T-helper 2 cell treated with Interferon-gamma antibody and Interleukin-4, amounts not matched to agents 5 μg/mL and 100 μg/mL, for 36 hours (primary cell): ENCODE data around the gene BMPER.

Experiments
- DNase-seq: peaks from one replicate; pipeline ENCODE4 v3.0.0; 2021; ENCODE audit warnings: low spot score
- H3K27ac Mint-ChIP-seq: one replicate; pipeline ENCODE4 v1.8.0; 2021; ENCODE audit warnings: mild to moderate bottlenecking, mixed read lengths
- H3K27me3 Mint-ChIP-seq: one replicate; pipeline ENCODE4 v1.8.0; 2021; ENCODE audit warnings: low read depth, mixed read lengths
- H3K36me3 Mint-ChIP-seq: one replicate; pipeline ENCODE4 v1.8.0; 2021; ENCODE audit warnings: low read depth, mixed read lengths
- H3K4me1 Mint-ChIP-seq: one replicate; pipeline ENCODE4 v1.8.0; 2021; ENCODE audit warnings: low read depth, mixed read lengths
- H3K4me3 Mint-ChIP-seq: one replicate; pipeline ENCODE4 v1.8.0; 2022; ENCODE audit warnings: mild to moderate bottlenecking, moderate library complexity, mixed read lengths
- H3K9me3 Mint-ChIP-seq: one replicate; pipeline ENCODE4 v1.8.0; 2021; ENCODE audit warnings: mixed read lengths

BMPER gene

DNA sequence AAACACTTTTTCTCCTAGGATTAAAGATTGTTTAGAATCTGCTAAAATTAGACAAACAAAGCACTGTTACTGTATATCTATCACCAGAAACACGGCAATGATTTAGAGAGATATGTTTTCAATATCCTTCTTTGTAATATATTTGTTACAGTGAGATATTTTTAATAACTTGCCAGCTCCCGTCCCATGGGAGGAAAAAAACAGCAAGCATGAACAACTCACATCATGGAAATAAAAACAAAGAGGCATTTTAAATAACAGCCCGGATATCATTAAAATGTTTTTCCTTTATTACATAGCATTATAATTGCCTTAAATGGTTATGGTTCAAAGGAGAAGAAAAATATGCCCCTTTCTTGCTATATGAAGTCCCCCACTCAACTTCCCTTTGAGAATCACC lies 272.1 kb downstream of the BMPER start:
- Mint-ChIP-seq H3K27me3 (no peaks in the 10 kb centered on the region), H3K9me3 (peaks cover 25% of the 10 kb centered on the region), H3K27ac (no peak overlapping the region), H3K4me1 (no peaks in the 10 kb centered on the region), H3K4me3 (no peak overlapping the region), H3K36me3 (no peaks in the 10 kb centered on the region)
- DNase-seq = no peak

DNA sequence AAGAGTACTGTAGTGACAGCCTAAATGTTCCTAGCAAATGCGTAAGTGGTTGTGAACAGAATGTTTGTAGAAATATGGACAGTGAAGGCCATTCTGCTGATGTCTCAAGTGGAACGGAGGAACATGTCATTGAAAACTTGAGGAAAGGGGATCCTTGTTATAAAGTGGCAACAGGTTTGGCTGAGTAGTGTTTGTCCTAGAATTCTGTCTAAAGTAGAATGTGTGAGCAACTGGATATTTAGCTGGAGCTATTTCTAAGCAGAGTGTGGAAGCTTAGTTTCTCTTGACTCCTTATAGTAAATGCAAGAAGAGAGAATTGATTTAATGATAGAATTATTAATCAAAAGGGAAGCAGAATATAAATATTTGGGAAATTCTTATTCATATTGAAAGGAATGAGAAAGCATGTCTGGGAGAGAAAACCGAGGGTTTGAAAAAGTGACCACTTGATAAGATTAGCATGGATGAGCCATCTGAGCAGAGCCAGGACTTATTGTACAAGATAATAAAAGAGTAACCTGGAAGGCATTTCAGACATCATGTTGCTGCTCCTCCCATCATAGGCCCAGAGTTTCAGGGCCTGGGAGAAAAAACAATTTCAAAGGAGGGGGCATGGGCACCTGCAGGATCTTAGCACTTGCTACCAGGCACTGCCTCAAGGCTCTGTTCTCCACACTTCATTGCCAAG lies 276.1 kb downstream of the BMPER start:
- H3K27ac Mint-ChIP-seq = no peak overlapping the region
- H3K4me3 Mint-ChIP-seq = no peak overlapping the region
- H3K9me3 Mint-ChIP-seq = peaks cover 21% of the 10 kb centered on the region
- H3K4me1 Mint-ChIP-seq = no peaks in the 10 kb centered on the region
- no peaks in the 10 kb centered on the region for H3K27me3 Mint-ChIP-seq
- no peaks in the 10 kb centered on the region for H3K36me3 Mint-ChIP-seq
- no peak for DNase-seq

DNA sequence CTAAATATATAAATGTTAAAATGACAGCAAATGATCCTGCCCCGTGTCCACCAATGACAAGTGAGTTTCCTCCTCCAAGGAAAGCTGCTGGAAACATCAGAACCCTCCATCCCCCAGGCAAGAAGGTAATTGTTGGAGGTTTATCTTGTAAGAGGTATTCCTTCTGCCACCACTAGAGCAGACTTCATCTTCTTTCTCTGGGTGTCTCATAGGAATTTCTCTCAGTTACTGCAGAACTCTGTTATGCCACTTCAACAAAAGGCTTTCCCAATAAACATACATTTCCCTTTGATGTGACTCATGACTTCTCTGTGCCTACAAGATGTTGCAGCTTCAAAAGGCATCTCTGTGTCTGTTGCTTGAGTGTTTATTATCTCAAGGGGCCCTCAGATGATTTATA lies 279.1 kb downstream of the BMPER start:
- Mint-ChIP-seq H3K4me3 (no peak overlapping the region), H3K27ac (no peak overlapping the region), H3K9me3 (peaks cover 11% of the 10 kb centered on the region), H3K4me1 (no peaks in the 10 kb centered on the region), H3K27me3 (no peaks in the 10 kb centered on the region), H3K36me3 (no peaks in the 10 kb centered on the region)
- no peak for DNase-seq

DNA sequence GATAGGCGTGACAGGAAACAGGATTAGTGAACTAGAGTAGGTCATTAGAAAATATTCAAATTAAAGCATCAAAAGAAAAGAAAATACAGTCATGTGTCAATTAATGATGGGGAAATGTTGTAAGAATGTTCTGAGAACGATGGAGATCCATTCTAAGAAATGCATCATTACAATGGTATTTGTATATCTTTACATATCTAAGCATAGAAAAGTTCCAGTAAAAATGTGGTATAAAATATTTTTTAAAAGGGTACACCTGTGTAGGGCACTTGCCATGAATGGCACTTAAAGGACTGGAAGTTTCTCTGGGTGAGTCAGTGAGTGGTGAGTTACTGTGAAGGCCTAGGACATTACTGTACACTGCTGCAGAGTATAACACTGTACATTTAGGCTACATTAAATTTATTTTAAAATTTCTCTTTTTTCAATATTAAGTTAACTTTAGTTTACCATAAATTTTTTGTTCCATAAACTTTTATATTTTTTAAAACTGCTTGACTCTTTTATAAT lies 282.5 kb downstream of the BMPER start:
- no peak overlapping the region for H3K4me3 Mint-ChIP-seq
- no peaks in the 10 kb centered on the region for H3K36me3 Mint-ChIP-seq
- no peaks in the 10 kb centered on the region for H3K27me3 Mint-ChIP-seq
- DNase-seq = no peak
- H3K9me3 Mint-ChIP-seq = peaks cover 4% of the 10 kb centered on the region
- H3K4me1 Mint-ChIP-seq = no peaks in the 10 kb centered on the region
- H3K27ac Mint-ChIP-seq = no peak overlapping the region

DNA sequence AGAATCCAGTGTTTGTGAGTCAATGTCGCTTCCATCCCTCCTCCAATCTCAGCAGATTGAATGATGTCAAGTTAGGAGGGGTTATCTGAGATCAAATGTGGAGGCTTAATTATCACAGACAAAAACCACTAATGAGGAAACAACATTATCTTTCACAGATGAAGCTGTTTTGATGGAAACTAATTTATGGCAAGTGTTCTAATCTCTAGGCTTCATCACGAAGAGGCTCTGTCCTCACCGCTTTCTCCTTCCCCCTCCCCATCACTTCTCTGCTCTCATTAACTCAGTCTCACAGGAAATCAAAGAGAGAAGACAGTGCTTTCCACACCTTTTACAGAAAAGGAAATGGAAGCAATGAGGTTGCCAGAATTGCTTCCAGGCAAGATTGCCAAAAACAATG lies 283.7 kb downstream of the BMPER start:
- H3K36me3 Mint-ChIP-seq = no peaks in the 10 kb centered on the region
- no peaks in the 10 kb centered on the region for H3K27me3 Mint-ChIP-seq
- H3K4me3 Mint-ChIP-seq = no peak overlapping the region
- no peaks in the 10 kb centered on the region for H3K4me1 Mint-ChIP-seq
- no peak for DNase-seq
- H3K27ac Mint-ChIP-seq = no peak overlapping the region
- H3K9me3 Mint-ChIP-seq = no peaks in the 10 kb centered on the region

DNA sequence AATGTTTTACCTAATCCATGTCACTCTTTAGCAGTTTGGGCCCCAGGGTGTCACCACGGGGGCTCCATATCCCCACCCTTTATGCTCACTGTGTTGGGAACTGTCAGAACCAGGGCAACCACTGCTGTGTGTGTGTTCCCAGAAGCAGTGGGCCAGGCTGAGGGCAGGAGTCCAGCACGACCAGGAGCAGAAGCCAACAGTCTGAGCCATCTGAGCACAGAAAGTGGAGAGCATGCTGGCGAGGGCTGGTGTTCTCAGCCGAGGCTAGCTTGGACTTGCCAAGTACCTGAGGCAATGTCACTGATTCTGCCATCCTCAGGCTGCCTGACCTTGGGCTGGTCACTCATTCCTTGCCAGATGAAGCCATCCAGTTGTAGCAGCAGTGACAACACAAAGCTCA lies 285.0 kb downstream of the BMPER start:
- DNase-seq = no peak
- Mint-ChIP-seq H3K27me3 (no peaks in the 10 kb centered on the region), H3K9me3 (no peaks in the 10 kb centered on the region), H3K36me3 (no peaks in the 10 kb centered on the region), H3K27ac (no peak overlapping the region), H3K4me1 (no peaks in the 10 kb centered on the region), H3K4me3 (no peak overlapping the region)

DNA sequence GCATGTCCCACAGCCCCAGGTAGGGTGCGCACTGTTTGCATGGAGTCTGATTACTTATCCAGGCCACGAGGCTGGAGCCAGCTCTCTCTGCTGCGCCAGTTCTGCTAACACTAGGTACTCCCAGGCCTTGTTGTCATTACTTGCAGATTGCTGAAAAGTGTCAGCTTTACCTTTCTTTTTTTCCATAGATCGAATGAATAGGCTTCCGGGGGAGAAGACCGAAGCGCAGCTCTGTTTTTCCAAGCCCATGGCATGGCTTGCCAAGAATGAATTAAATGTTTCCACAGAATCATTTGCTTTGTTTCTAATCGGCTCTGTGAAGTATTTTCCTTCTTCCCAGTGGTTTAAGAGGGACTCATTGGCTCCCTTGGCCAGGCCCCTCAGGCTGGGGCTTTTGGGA lies 285.8 kb downstream of the BMPER start:
- Mint-ChIP-seq H3K4me3 (no peak overlapping the region), H3K36me3 (no peaks in the 10 kb centered on the region), H3K9me3 (no peaks in the 10 kb centered on the region), H3K4me1 (no peaks in the 10 kb centered on the region), H3K27ac (no peak overlapping the region), H3K27me3 (no peaks in the 10 kb centered on the region)
- DNase-seq = no peak

DNA sequence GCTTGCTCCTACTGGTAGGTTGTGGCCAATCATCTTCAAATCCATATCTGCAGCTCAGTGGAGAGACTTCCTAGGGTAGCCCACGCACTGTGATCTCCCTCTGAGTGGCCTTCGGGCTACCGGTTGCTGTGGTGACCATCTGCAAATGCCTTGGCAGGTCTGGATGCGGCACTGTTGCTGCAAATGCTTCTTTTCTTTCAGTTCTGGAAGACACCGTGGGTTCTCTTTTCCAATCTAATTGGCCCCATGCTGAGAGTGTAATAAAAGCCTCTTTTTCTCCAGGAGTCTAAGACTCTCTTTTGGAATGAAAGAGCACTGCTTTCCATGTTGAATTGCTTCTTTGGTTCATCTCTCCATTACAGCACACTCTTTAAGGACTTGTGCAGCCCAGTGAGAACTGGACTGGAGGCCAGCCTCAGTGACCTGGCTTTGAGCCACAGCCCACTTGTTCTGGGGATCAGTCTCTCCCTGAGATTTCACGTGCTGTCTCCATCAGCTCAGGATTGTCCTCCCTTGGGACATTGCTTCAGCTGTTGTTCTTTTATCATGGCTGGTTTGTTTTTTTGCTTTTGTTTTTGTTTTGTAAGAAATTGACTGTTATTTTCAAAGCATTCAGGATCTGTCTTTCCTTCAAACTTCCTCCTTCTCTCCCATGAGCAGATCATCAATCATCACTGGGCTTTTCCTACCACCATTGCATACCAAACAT lies 286.6 kb downstream of the BMPER start:
- H3K4me1 Mint-ChIP-seq = no peaks in the 10 kb centered on the region
- H3K27me3 Mint-ChIP-seq = no peaks in the 10 kb centered on the region
- H3K36me3 Mint-ChIP-seq = no peaks in the 10 kb centered on the region
- DNase-seq = no peak
- no peak overlapping the region for H3K27ac Mint-ChIP-seq
- no peaks in the 10 kb centered on the region for H3K9me3 Mint-ChIP-seq
- H3K4me3 Mint-ChIP-seq = no peak overlapping the region

DNA sequence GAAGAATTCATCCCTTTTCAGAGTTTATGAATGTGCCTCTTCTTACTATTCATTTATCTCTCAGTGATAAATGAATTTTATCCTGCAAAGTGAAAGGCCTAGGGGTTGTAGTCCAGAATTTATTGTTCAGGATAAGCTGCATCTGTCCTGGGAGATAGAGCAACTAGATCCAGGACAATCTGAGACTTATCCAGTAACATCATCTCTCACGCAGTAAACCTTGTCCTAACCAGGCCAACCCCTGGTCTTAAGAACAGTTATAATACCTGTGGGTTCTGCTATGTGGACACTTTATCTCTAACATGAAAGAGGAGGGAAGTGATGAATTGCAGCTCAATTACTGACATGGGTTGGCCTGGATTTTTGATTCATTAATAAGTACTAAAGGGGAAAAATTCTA lies 287.6 kb downstream of the BMPER start:
- no peak overlapping the region for H3K27ac Mint-ChIP-seq
- H3K9me3 Mint-ChIP-seq = no peaks in the 10 kb centered on the region
- H3K4me1 Mint-ChIP-seq = no peaks in the 10 kb centered on the region
- H3K4me3 Mint-ChIP-seq = no peak overlapping the region
- H3K36me3 Mint-ChIP-seq = no peaks in the 10 kb centered on the region
- no peak for DNase-seq
- no peaks in the 10 kb centered on the region for H3K27me3 Mint-ChIP-seq

DNA sequence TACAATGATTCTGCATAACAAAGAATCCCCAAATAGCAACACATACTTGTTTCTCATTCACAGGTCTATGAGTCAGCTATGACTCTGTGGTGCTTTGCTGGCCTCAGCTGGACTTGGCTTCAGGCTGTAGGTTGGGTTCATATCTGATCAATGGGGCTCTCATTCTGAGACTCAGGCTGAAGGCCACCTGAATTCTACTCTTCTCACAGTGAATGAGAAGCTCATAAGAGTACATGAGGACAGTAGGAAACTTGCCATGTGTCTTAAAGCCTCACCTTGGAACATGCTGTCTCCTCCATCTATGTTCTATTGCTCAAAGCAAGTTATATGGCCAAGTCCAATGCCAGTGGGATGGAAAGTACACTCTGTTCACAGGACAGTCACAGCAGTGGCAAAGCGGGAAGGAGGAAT lies 292.9 kb downstream of the BMPER start:
- DNase-seq = no peak
- no peaks in the 10 kb centered on the region for H3K27me3 Mint-ChIP-seq
- no peak overlapping the region for H3K27ac Mint-ChIP-seq
- H3K4me3 Mint-ChIP-seq = no peak overlapping the region
- H3K36me3 Mint-ChIP-seq = no peaks in the 10 kb centered on the region
- H3K4me1 Mint-ChIP-seq = no peaks in the 10 kb centered on the region
- H3K9me3 Mint-ChIP-seq = no peaks in the 10 kb centered on the region
